MCF 10A (cell line): ENCODE results near the gene AP1G2. TPM values are rescaled to one million over a fixed set of nuclear protein-coding genes. Genes with fewer than 3 reads are reported as not detected.
A peak's percentile ranks its signal among the peaks of the same experiment; 100 is the strongest.

Experiments
- BruUV-seq: library from RNA; stranded (reverse); fragments of 400-500 nt; replicated peaks from 2 replicates; lab custom pipeline; 2021; lab: Mats Ljungman, UMichigan
- CTCF ChIA-PET: fragments of 300-600 bp; sonication (Branson Sonifier 250); formaldehyde crosslinking; extraction: SDS; loops from one replicate; lab custom pipeline; 2021; ENCODE audit warnings: antibody characterized with exemption, inconsistent platforms; lab: Yijun Ruan, JAX
- POLR2A ChIA-PET: fragments of 300-600, 350-650 bp; sonication (Branson Sonifier 250); formaldehyde crosslinking; extraction: SDS; loops from one replicate; lab custom pipeline; 2020; ENCODE audit warnings: antibody characterized with exemption, inconsistent platforms; lab: Yijun Ruan, JAX
- DNase-seq: peaks from one replicate; pipeline ENCODE4 v3.0.0-alpha.2; 2018; ENCODE audit not compliant: unreplicated experiment
- H3K27ac Mint-ChIP-seq: one replicate; pipeline ENCODE4 v1.8.0; 2022; ENCODE audit warnings: mild to moderate bottlenecking, low read depth, mixed read lengths; ENCODE audit not compliant: unreplicated experiment
- H3K27me3 Mint-ChIP-seq: one replicate; pipeline ENCODE4 v1.8.0; 2022; ENCODE audit warnings: mixed read lengths; ENCODE audit not compliant: insufficient read depth, unreplicated experiment
- H3K36me3 Mint-ChIP-seq: one replicate; pipeline ENCODE4 v1.8.0; 2022; ENCODE audit warnings: mild to moderate bottlenecking, moderate library complexity, mixed read lengths; ENCODE audit not compliant: insufficient read depth, unreplicated experiment
- H3K4me1 Mint-ChIP-seq: one replicate; pipeline ENCODE4 v1.8.0; 2022; ENCODE audit warnings: mixed read lengths; ENCODE audit not compliant: insufficient read depth, unreplicated experiment
- H3K4me3 Mint-ChIP-seq: one replicate; pipeline ENCODE4 v1.8.0; 2022; ENCODE audit warnings: mild to moderate bottlenecking, moderate library complexity, mixed read lengths; ENCODE audit not compliant: unreplicated experiment
- H3K9me3 Mint-ChIP-seq: one replicate; pipeline ENCODE4 v1.8.0; 2022; ENCODE audit warnings: mixed read lengths; ENCODE audit not compliant: unreplicated experiment
- CTCF ChIP-seq: fragments of 200-600 bp; IDR thresholded peaks from one replicate; pipeline ENCODE4 v1.8.0; 2022; ENCODE audit warnings: antibody characterized with exemption, mild to moderate bottlenecking; ENCODE audit not compliant: unreplicated experiment
- intact Hi-C: fragments of 100-400 bp; cut with micrococcal nuclease; formaldehyde crosslinking; loops from 2 replicates; pipeline ENCODE4 v1.14.1; 2022
- total RNA-seq: library from RNA; stranded (reverse); gene quantifications from 2 replicates; pipeline ENCODE4 v1.2.3, GENCODE V29; 2022

The AP1G2 gene
- total RNA-seq, 1 experiment from 2014 or later = 89.2 TPM

GRCh38 chr14:23563473-23564180, 4.0 kb downstream of the AP1G2 start:
- no peak for TF ChIP-seq CTCF
- no peak for DNase-seq
- H3K27ac Mint-ChIP-seq = no peak overlapping the region
- no peaks in the 10 kb centered on the region for H3K27me3 Mint-ChIP-seq
- H3K9me3 Mint-ChIP-seq = no peaks in the 10 kb centered on the region
- peaks cover 64% of the 10 kb centered on the region for H3K36me3 Mint-ChIP-seq
- ChIA-PET CTCF (interaction anchor here (0.5 to 10.7 kb wide), 25 partner anchors 9 to 721 kb away, joined by 3 to 247 read pairs (median 4); partner anchors contain the start of genes ACIN1, NGDN and PPP1R3E), POLR2A (interaction anchor here (0.8 to 1.1 kb wide), 2 partner anchors 49 to 299 kb away, joined by 3 to 4 read pairs; no protein-coding TSS in a partner anchor)
- no peak overlapping the region for H3K4me3 Mint-ChIP-seq
- intact Hi-C loops = loop anchor here (1.0 kb wide), 1 partner anchor 235 kb away; no protein-coding TSS in a partner anchor
- BruUV-seq = no TSS peak
- H3K4me1 Mint-ChIP-seq = peaks cover 13% of the 10 kb centered on the region

- peak; percentile 91 for TF ChIP-seq CTCF
- no TSS peak for BruUV-seq
- peaks cover 7% of the 10 kb centered on the region for H3K4me1 Mint-ChIP-seq
- no peak overlapping the region for H3K27ac Mint-ChIP-seq
- peaks cover 69% of the 10 kb centered on the region for H3K36me3 Mint-ChIP-seq
- ChIA-PET CTCF (interaction anchor here (0.5 to 10.7 kb wide), 23 partner anchors 9 to 721 kb away, joined by 3 to 247 read pairs (median 4); partner anchors contain the start of genes ACIN1, NGDN and PPP1R3E), POLR2A (interaction anchor here (0.6 to 1.1 kb wide), 3 partner anchors 50 to 387 kb away, joined by 3 to 4 read pairs (median 3); no protein-coding TSS in a partner anchor)
- DNase-seq = peak; percentile 44
- H3K27me3 Mint-ChIP-seq = no peaks in the 10 kb centered on the region
- intact Hi-C loops = loop anchor here (1.0 kb wide), 3 partner anchors 31 to 298 kb away; no protein-coding TSS in a partner anchor
- H3K9me3 Mint-ChIP-seq = no peaks in the 10 kb centered on the region
- H3K4me3 Mint-ChIP-seq = no peak overlapping the region
Measured at GRCh38 chr14:23562822-23563472, 4.6 kb downstream of the AP1G2 start.

- intact Hi-C loops = loop anchor here (1.0 kb wide), 2 partner anchors 30 to 297 kb away; no protein-coding TSS in a partner anchor
- no peaks in the 10 kb centered on the region for H3K9me3 Mint-ChIP-seq
- peaks cover 11% of the 10 kb centered on the region for H3K4me1 Mint-ChIP-seq
- no peaks in the 10 kb centered on the region for H3K27me3 Mint-ChIP-seq
- DNase-seq = no peak
- POLR2A ChIA-PET = interaction anchor here (0.6 kb wide), 1 partner anchor 388 kb away, joined by 3 read pairs; no protein-coding TSS in a partner anchor
- BruUV-seq = no TSS peak
- no peak for TF ChIP-seq CTCF
- H3K36me3 Mint-ChIP-seq = peaks cover 69% of the 10 kb centered on the region
- H3K4me3 Mint-ChIP-seq = no peak overlapping the region
- H3K27ac Mint-ChIP-seq = no peak overlapping the region
- CTCF ChIA-PET = interaction anchor here (0.6 to 10.7 kb wide), 21 partner anchors 7 to 725 kb away, joined by 3 to 247 read pairs (median 4); partner anchors contain the start of genes ACIN1, AP1G2, DCAF11 and NRL
Measured at GRCh38 chr14:23561873-23562821, 5.4 kb downstream of the AP1G2 start.
